Coronary artery (tissue), 2 donors: ENCODE data around the gene CBX1.
"Not testable (repeated sequence)": the region's sequence is repeated elsewhere in the genome, so short reads cannot be mapped to it uniquely, and the experiment has no call there.

Experiments
- DNase-seq: peaks from one replicate; pipeline ENCODE4 v3.0.0-alpha.2; 2017; ENCODE audit warnings: low spot score
- H3K27ac ChIP-seq, 2 donors: fragments of 200-600 bp; sonication (generic); one replicate each; pipeline ENCODE4 v1.5.1; 2016 to 2019
- H3K4me3 ChIP-seq: fragments of 200-600 bp; sonication (generic); 2 replicates; pipeline ENCODE4 v1.5.1; 2016; ENCODE audit warnings: mild to moderate bottlenecking, moderate library complexity
- CTCF ChIP-seq: fragments of 200-600 bp; sonication (generic); IDR thresholded peaks from one replicate; pipeline ENCODE4 v1.5.1; 2019; ENCODE audit warnings: antibody characterized with exemption

The CBX1 gene

GRCh38 chr17:48071654-48072053 lies 29.6 kb downstream of the CBX1 start:
- Histone ChIP-seq H3K27ac (no peak overlapping the region), H3K4me3 (no peak overlapping the region)
- no peak for TF ChIP-seq CTCF
- no peak for DNase-seq

- no peak for DNase-seq
- TF ChIP-seq CTCF = no peak
- Histone ChIP-seq H3K4me3 (no peak overlapping the region), H3K27ac (no peak overlapping the region)
Measured at GRCh38 chr17:48070195-48070594, 31.1 kb downstream of the CBX1 start.

- no peak overlapping the region for H3K4me3 ChIP-seq
- DNase-seq = no peak
- TF ChIP-seq CTCF = no peak
- no peak overlapping the region for H3K27ac ChIP-seq
Measured at GRCh38 chr17:48068491-48068961, 32.8 kb downstream of the CBX1 start.

- H3K27ac ChIP-seq = peak overlapping the region in 1 of 2 donors; percentile 15
- not testable (repeated sequence) for DNase-seq
Measured at GRCh38 chr17:48067808-48068207, 33.5 kb downstream of the CBX1 start.

GRCh38 chr17:48067245-48067644 lies 34.0 kb downstream of the CBX1 start:
- Histone ChIP-seq H3K27ac (no peak overlapping the region), H3K4me3 (no peak overlapping the region)
- no peak for DNase-seq
- no peak for TF ChIP-seq CTCF

More at GRCh38 chr17:48067808-48068207, 33.5 kb downstream of the CBX1 start:
- H3K4me3 ChIP-seq = not testable (repeated sequence)

GRCh38 chr17:48066656-48067055 lies 34.6 kb downstream of the CBX1 start:
- no peak for DNase-seq
- H3K27ac ChIP-seq = no peak overlapping the region
- H3K4me3 ChIP-seq = no peak overlapping the region
- TF ChIP-seq CTCF = no peak

GRCh38 chr17:48066192-48066591 lies 35.1 kb downstream of the CBX1 start:
- no peak for DNase-seq
- no peak overlapping the region for H3K27ac ChIP-seq
- TF ChIP-seq CTCF = no peak
- H3K4me3 ChIP-seq = no peak overlapping the region

- Histone ChIP-seq H3K4me3 (no peak overlapping the region), H3K27ac (peak overlapping the region in 1 of 2 donors; percentile 24)
- no peak for TF ChIP-seq CTCF
- DNase-seq = no peak
Measured at GRCh38 chr17:48064638-48065037, 36.6 kb downstream of the CBX1 start.
